ENCODE measurements around the gene CBX8.
"Not testable (repeated sequence)": the region's sequence is repeated elsewhere in the genome, so short reads cannot be mapped to it uniquely, and the experiment has no call there.

CBX8 gene

DNA sequence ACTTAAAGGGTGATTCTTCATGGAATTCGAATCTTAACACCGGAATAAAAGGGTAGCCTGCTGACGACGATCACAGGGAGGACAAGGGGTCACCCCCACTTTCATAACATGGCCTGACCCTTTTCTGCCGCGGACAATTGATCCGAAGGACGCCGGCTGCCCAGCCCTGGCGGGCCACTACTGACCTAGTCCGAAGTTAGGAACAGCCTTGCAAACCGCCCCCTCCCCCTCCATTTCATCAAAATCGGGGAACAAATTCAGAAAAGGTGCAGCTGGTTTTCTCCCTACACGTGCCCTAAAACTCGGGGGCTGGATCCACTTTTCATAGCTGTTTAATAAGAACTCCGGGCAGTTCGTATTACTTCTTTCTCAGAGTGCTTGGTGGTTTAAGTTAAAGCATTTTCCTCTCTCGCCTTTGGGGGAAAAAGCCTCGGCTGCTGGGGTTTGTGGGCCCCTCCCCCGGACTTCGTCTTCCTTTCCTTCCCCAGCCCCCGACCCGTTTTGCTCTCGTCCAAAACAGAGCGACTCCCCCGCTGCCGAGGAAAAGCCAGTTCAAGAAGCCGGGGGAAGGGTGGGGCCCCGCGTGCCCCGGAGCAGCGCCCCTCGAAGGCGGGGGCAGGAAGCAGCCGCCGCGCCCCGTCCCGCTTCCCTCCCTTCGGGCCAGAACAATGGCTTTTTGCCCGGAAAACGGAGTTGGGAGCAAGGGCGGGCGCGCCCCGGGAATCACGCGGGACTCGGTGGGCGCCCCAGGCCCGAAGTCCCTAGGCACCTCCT lies 19.6 kb downstream of the CBX8 start:
- no peak for DNase-seq

DNA sequence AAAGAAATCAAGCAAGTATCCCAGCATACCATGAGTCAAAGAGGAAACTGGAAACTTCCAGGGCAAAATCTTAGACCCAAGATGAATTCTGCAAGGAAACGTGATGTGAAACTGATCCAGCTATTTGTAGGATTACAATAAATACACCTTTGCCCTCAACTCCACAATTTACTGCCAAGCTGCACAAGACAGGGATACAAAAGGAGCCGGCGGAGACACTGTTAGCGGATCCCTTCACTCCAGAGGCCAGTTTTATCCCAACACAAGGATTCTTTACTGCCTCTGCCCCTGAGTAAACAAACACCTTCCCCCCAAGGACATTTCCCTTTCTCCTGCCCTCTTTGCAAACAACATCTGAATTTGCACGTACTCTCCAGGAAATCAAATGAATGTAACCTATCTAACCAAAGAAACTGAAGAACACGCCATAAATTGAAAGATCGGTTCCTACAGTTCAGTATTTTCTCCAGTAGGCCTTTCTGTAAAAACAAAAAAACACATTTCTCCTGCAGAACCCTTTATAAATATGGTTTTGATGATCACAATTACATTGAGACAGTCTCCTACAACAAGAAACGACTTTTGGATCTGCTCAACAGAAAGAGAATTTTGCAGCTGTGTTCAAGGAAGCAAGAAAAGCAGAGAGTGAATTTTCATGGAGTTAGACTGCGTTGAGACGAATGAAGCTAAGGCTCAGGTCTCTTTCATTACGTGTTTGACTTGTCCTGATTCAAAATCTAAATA lies 20.3 kb downstream of the CBX8 start:
- no peak for DNase-seq

DNA sequence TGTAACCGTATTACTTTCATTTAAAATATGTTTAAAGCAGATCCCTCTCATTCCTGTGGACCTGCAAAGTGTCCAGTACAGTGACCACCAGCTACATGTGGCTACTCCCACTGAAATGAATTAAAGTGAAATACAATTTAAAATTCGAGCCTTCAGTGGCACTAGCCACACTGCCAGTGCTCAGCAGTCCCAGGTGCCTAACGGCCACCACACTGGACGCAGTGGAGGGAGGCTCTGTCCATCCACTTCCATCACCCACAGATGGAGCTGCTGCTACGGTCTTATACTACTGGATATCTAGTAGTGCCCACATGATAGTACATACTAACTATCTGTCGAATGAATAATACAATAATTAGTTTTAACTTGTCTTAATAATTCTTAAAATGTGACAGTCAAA lies 21.2 kb downstream of the CBX8 start:
- DNase-seq, result no peak

DNA sequence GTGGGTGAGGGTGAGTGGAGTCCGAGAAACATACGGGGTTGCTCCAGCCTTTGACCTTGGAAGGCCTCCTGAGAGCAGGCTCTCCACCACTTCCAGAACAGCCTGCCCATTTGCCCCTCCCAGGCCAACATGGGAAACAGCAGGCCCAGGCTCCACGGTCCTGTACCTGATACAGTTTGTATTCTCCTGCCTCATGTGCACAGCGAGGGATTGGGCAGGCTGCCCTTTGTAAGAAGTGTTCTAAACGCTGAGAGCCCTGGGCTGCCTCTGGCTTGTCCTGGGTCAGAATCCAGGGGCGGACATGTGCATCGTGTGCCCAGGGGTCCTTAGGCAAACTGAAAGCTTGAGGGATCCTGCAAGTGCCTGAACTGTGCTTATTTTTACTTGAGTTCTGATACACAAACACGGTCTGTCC lies 22.3 kb downstream of the CBX8 start:
- no peak for DNase-seq

DNA sequence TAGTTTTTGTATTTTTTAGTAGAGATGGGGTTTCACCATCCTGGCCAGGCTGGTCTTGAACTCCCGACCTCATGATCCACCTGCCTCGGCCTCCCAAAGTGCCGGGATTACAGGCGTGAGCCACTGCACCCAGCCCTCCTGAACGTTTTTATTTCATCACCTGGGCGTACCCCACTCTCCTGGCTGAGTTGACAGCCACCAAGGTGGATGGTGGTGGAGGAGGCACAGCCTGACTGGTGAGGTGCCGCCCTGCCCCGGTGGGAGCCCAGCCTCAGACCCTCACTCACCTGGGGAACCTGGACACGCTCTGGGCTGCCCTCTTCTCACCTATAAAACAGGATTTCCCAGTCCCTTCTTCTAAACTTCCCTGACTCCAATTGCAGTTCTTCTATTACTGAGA lies 24.2 kb downstream of the CBX8 start:
- DNase-seq, result not testable (repeated sequence)

DNA sequence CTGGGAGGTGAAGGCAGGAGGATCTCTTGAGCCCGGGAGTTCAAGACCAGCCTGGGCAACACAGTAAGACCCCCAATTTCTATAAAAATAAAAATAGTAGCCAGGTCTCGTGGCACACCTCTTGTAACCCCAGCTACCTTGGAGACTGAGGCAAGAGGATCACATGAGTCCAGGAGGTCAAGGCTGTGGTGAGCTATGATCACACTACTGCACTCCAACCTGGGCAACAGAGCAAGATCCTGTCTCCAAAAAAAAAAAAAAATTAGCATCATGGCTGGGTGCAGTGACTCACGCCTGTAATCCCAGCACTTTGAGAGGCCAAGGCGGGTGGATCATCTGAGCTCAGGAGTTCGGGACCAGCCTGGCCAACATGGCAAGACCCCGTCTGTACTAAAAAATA lies 25.6 kb downstream of the CBX8 start:
- no peak for DNase-seq

DNA sequence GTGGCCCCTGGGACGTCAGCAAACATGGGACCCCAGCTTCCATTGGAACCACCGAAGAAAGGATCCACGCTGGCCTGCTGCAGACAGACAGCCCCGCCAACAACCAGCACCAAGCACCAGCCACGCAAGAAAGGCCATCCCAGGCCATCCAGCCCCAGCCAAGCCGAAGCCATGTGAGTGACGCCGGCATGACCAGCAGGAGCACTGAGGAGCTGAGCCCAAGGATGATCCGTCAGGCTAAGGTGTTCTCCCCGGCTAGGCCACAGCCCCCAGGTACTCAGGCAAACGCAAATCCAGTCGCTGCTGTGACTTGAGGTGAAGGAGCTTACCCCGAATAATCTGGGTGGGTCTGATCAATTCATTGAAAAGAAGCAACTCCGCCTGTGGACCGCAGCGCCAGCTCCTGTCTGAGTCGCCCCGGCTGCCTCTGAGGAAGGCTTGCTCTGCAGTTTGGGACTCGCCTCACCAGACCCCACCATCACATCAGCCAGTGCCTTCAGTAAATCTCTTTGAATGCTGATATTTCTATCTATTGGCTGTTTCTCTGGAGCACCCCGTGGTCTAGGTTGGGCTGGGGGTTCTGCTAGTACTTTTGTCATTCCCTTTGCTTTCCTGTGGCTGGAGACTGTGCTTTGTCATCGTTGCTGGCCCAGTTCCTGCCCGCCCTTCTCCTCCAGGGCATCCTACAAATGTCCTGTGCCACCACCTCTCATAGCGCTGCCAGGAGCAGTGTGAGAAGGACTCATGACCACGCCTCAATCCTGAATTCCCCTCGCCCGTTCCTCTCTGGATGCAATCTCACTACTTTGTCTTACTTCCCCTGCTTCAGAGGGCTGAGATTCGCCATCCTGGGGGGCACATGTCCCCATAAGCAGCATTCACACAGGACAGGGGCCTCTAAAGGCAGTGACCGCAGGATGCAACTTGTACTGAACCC lies 27.0 kb downstream of the CBX8 start:
- no peak for DNase-seq

DNA sequence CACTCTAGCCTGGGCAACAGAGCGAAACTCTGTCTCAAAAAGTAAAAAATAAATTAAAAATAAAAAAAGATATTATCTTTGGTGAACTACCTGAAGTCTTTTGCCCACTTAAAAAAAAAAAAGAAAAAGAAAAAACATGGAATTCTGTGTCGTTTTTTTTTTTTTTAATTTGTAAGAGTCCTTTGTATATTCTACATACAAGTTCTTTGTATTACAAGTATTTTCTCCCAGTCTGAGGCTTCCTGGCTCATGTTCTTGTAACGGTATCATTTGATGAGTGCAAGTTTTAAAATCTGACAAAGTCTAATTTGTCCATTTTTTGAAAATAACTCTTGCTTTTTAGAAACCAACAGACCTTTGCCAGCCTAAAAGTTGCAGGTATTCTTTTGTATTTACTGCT lies 31.2 kb downstream of the CBX8 start:
- DNase-seq, result no peak

DNA sequence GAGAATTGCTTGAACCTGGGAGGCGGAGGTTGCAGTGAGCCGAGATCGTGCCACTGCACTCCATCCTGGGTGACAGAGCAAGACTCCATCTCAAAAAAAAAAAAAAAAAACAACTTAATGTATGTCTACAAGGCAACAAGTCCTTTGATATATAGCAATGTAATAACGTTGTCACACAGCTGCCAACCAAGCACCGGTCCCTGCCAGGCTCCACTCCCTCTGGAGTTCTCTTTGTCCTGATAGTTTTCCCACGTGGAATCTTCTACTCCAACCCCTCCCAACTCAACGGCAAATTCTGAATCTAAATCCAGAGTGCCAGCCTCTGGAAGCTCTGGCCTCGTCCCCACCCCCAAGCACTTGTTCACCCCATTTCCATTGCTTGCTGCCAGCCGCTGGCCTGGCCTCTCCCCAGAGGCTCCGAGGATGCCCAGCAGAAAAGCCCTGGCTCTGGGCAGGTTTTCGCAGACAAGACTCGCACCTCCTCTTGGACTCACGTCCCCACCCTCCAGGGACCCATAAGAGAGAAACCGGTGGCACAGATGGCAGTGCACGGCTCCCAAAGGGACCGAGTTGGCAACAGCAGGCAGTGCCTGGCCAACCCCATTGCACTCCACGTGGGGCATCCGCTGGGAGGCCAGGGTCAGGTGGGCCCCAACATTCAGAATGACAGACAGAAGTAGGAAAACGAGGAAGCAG lies 34.8 kb downstream of the CBX8 start:
- DNase-seq, result no peak

DNA sequence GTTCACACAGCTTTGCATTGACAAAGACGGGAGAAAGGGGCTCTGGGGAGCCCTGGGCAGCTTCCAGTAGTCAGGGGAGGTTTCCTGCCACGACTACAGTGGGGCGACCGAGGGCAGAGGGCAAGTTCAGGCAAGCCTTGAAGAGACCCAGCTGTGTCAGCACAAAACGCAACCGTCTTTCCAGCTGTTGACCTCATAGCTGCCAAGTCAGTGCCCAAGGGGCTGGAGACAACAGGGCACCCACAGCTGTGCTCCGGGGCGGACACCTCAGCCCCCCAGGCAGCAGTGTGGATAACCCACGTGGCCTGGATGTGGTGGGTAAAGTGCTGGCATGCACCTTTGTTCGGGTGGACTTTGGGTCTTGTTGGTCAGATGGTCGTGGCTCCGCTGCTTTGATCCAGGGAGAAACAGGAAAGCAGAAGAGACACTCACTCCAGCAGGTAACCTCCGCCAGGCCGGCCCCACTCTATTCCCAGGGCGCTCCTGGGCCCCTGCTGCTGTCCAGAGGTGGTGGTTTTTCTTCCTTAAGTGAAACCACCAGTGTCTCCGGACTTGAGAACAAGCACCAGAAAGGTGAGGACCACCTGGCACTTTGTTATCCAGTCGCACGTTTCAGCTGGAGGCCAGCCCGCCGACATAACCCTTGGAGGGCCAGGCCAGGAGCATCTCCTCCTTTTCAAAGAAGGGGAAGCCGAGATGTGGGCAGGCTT lies 36.5 kb downstream of the CBX8 start:
- DNase-seq, result no peak

DNA sequence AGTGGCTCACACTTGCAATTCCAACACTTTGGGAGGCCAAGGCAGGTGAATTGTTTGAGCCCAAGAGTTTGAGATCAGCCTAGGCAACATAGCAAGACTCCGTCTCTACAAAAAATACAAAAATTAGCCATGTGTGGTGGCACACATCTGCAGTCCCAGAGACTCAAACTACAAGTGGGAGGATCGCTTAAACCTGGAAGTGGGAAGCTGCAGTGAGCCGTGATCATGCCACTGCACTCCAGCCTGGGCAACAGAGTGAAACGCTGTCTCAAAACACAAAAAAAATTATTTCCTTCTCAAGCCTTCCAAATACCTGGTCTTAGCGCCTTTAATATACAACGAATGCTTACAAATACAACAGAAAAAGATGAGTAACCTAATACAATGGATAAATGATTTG lies 38.6 kb downstream of the CBX8 start:
- DNase-seq, result no peak

DNA sequence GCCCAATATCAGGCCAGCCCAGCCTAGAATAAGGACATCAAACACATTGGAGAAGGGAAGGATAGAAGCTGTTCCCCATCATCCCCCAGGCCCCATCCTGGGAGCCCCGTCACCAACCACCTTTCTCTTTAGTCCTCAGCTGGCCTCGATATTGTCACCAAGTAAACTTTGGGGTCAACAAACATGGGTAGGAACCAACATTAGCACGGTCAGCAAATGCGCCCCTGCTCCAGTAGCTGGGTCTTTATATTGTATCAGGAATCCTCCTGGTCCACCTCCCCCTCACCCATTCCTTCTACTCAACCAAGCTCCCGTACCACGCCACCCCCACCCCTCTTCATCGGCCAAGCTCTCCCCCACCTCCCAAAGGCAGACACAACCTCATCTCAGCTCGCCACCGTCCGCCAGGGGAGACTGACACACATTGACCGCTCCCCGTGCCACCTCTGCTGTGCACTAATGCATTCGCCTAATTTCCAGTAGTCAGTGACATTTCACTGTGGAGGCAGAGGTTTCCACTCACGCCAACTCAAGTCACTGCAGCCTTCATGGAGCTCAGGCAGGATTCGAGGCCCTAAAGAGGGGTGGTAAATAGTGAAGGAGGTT lies 39.6 kb downstream of the CBX8 start:
- DNase-seq, result no peak

DNA sequence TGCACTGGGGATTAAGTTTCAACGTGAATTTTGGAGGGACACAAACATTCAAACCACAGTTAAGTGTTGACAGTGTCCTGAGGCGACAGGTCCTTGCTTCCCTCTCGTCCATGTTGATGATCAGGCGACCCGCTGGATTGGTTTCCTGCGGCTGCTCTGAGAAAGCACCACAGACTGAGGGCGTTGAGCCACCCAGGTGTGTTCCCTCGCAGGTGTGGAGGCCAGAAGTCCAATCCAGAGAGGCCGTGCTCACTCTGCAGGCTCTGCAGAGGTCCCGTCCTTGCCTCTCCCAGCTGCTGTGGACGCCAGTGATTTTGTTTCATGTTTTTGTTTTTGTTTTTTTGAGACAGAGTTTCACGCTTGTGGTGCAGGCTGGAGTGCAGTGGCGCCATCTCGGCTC lies 41.3 kb downstream of the CBX8 start:
- no peak for DNase-seq

DNA sequence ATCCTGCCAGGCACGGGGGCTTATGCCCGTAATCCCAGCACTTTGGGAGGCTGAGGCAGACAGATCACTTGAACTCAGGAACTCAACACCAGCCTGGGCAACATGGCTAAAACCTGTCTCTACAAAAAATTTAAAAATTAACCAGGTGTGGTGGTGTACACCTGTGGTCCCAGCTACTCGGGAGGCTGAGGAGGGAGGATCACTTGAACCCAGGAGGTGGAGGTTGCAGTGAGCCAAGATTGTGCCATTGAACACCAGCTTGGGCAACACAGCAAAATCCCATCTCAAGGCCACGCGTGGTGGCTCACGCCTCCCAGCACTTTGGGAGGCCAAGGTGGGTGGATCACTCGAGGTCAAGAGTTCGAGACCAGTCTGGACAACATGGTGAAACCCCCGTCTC lies 42.0 kb downstream of the CBX8 start:
- not testable (repeated sequence) for DNase-seq

DNA sequence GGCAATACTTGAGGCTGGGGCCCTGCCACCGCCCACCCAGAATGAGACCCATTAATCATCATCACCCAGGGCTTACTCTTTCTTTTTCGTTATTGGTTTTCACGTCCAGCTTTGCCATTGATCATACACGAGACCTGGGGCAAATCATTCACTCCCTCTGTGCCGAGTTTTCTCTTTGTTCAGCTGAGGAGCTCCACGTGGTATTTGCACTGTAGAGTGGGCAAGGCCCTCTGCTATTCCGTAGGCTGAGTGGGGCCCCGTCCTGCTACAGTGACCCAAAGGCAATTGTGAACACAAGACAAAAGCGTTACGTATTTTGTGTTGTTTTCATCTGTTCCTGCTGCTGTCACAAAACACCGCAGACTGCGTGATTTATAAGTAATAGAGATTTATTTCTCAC lies 42.5 kb downstream of the CBX8 start:
- DNase-seq, result no peak

DNA sequence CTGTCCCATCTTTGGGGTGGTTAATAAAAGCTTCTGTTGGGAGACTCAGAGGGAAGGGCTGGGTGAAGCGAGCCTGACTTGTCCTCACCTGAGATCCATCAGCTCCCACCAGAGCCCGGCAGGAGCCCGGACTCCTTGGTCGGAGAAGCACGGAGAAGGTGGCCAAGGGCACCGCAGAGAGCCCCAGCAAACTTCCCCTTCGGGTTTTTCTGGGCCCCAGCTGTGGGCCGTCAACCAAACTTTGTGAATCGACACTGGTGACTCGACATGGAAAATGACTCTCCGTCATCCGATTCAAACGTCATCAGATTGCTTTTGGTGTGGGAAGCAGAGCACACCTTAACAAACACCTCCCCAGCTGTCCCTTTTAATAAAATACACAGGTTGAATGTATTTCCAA lies 44.7 kb downstream of the CBX8 start:
- no peak for DNase-seq

DNA sequence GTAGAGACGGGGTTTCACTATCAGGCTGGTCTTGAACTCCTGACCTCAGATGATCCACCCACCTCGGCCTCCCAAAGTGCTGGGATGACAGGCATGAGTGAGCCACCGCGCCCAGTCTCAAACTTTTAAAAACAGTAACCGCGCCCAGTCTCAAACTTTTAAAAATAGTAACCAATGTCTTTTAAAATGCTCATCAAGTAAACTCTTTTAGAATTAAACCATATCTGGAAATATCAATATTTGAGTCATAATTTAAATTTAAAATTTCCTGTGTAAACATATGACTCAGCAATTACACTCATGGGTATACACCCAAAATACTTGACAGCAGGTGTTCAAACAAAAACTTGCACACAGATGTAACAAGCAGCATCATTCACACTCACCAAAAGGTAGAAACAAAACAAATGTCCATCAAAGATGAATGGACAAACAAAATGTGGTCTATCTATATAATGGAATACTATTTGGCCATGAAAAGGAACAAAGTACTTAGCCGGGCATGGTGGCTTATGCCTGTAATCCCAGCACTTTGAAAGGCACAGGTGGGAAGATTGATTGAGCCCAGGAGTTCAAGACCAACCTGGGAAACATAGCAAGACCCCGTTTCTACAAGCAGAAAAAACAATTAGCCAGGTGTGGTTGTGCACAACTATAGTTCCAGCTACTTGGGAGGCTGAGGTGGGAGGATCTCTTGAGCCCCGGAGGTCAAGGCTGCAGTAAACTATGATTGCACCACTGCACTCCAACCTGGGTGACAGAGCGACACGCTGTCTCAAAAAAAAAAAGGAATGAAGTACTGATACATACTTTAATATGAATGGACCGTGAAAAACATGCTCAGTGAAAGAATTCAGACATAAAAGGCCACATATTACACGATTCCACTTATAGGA lies 46.0 kb downstream of the CBX8 start:
- no peak for DNase-seq

DNA sequence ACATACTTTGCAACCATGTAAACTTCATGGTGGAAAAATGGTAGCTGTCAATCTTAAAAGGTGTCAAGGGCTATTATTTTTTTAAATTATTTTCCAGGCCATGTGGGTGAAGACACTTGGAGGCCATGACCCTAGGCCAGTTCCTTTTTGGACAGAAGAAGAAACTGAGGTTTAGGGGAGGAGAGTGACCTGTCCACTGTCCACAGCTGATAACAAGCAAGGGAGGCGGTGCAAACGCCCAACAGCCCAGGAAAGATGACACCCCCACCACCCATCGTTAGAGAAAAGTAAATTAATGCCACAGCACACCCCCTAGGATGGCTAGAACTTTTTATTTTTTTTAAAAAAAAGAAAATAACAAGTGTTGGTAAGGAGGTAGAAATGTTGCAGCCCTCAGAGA lies 46.9 kb downstream of the CBX8 start:
- DNase-seq, result no peak

DNA sequence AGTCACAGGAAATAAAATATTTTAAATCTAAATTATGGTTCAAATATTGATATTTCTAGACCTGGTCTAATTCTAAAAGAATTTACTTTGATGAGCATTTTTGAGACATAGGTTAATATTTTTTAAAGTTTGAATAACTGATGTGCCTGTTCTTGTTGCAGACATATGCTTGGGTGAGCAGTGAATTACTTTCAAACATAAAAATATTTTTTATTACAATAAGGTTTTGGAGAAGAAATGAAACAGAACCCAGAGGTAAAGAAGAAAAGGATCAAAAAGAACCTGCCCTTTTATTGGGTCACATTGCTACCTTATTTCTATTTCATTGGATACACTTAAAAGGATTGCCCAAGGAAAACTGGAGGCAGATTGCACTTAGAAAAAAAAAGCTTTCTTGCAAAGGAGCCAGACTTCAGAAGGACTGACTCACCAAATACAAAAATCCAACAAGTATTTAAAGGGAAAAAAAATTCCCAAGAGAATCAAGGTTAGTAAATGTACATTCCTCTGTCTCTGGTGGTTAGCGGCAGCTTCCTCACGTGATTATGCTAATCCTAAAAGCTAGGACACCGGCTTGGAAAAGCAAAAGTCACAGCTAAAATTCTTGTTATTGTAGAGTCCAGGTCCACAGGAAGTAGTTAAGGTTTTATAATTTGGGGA lies 47.6 kb downstream of the CBX8 start:
- DNase-seq, result no peak

All from T-helper 9 cell (primary cell).